GM21367 (cell line): ENCODE results near the gene SLC6A11.

Source experiments
- ATAC-seq: cut with Tn5 transposase; IDR thresholded peaks from one replicate; pipeline ENCODE4 v1.9.1; 2021; ENCODE audit not compliant: unreplicated experiment

SLC6A11 gene

DNA sequence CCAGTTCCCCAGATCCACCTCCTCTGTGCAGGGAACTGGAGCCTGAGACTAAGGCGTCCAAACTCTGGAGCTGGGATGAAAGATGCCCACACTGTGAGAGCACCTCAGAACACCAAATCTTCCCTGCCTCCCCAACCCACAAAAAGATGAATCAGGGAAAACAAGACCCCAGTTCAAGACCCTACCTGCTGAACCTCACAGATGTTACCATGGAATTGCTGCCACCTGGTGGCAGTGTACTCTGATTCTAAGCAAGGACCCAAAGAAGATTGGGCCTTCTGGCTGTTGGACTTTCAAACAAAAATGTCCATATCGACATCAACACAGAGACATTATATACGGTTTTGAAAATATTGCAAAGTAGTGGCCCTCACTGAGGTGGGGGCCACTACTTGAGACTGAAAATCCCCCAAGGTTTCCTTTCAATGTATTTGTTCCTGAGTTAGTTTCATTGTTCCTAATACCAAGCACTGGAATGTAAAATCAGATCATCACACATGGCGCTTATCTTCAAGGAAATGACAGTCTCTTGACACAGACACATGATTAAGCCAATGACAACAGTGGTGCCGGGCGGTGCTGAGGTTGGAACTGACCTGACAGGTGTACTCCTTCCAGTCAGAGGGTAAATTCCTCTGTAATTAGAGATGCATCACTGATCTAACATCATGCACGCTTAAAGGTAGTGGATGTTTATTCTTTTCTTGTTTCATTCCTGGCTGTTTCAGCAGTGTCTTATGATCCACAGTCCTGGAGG is 67.6 kb downstream of the SLC6A11 start:
- no peak for ATAC-seq

- no peak for ATAC-seq
Measured at GRCh38 chr3:10887015-10887414, 71.0 kb downstream of the SLC6A11 start.

- no peak for ATAC-seq
Measured at GRCh38 chr3:10888518-10889090, 72.6 kb downstream of the SLC6A11 start.

DNA sequence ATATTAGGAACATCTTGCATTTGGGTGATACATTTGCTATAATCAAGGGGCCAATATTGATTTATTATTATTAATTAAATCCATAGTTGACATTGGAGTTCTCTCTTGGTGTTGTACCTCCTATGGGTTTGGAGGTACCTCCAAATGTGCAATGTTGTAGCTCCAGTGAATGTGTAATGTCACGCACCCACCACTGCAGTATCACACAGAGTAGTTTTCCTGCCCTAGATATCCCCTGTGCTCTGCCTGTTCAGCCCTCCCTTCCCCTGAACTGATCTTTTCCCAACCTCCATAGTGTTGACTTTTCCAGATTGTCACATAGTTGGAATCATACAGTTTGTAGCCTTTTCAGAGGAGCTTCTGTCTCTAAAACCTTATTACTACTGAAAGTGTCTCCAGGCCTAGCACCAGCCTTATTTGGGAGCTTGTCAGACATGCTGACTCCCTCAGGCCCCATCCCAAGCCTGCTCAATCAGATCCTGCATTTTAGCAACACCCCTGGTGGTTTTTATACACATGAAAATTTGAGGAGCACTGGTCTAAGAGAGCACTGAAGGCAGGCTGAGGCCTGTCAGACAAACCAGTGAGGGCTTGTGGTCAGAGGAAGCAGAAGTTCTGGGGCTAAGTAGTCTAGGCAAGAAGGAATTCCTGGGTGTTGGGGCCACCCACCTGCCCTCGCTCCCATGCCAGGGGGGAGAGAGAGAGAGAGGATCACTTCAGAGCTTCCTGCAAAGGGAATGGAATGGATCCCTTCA is 73.4 kb downstream of the SLC6A11 start:
- ATAC-seq = no peak

DNA sequence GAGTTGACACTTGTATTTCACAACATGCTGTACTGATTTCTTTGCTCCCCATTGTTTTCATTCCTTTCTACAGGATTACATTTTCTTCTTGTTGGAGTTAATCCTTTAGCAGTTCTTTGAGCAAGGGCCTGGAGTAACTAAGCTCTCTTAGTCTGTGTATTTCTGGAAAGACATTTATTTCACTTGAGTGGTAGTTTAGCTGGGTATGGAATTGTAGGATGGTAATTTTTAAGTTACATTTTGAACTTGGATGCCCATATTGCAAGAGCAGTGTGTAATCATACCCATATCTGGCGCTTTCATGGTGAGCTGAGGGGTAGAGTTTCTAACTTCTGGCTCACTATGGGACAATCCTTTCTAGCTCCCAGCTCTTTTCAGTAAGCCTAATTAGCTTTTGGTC is 74.6 kb downstream of the SLC6A11 start:
- no peak for ATAC-seq

DNA sequence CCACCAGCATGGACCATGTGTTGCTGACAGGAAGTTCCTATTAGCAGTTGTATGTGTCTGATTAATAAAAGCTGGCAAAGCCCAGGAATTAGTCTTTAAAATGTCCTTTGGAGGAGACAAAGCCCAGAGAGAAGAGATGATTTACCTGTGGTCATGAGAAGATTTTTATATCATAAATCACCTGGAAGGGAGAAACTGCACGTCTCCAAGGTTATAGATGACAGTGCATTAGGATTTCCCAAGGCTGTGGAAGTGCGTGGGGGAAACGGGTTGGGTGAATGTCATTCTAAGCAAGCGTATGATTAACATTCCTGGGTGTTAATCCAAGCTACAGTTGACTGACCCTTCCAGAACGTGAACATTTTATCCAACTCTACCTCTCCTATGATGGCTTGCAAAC is 76.6 kb downstream of the SLC6A11 start:
- no peak for ATAC-seq

GRCh38 chr3:10901296-10901945 is 85.4 kb downstream of the SLC6A11 start:
- ATAC-seq = no peak

GRCh38 chr3:10907262-10907661 is 91.2 kb downstream of the SLC6A11 start:
- ATAC-seq = no peak

DNA sequence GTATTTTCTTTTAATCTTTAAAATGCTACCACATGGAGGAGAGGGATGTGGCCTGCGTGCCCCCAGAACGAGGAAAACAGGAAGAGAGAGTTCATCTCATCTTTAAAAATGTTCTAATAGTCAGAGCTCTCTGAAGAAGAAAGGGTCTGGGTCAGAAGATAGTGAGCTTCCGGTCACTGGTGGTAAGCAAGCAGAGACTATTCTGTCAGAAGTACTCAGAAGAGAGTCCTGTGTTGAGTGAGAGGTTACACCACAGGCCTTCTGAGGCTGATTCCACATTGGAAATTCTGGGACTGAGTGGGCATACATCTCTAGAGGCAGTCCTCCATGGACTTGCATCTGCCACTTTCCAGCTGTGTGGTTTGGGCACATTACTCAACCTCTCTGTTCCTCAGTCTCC is 94.3 kb downstream of the SLC6A11 start:
- no peak for ATAC-seq

- ATAC-seq = no peak
Measured at GRCh38 chr3:10911350-10912002, 95.4 kb downstream of the SLC6A11 start.

DNA sequence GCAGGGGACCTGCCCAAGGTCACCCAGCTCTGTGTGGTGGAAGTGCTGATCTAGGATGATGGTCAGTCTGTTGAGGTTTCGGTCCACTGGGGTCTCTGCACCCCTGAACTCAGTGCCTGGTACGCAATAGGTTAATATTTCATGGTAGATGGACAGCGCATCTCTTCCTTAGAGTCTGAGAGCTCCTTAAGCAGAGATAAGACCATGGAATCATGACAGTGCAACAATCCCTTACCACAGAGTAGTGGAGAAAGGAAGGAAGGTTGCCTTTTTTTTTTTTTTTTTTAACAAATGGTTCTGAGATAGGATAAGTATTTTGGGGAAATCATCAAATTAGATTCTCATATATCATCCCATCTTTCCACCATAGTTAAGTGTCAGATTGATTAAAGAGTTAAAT is 96.8 kb downstream of the SLC6A11 start:
- no peak for ATAC-seq

- no peak for ATAC-seq
Measured at GRCh38 chr3:10915376-10915775, 99.3 kb downstream of the SLC6A11 start.

DNA sequence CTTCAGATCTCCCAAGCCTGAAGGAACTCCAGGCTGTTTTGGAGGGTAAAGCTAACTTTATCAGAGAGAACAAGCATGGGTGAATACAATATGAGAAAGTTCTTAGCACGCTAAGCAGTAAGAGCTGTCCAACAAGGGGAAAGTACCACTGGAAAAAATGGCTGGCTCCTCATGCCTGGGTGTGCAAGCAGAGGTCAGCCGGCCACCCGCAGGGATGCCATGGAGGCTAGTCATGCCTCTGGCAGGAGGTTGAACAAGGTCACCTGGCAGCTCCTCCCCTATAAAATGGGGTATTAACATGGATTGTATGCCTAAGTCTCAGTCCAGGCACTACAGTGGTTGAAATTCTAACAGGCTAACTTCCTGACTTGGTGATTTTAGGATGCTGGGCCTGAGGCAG is 101.1 kb downstream of the SLC6A11 start:
- no peak for ATAC-seq

GRCh38 chr3:10918011-10918410 is 102.0 kb downstream of the SLC6A11 start:
- no peak for ATAC-seq

GRCh38 chr3:10919636-10920035 is 103.6 kb downstream of the SLC6A11 start:
- no peak for ATAC-seq

- no peak for ATAC-seq
Measured at GRCh38 chr3:10925436-10926255, 109.6 kb downstream of the SLC6A11 start.

- ATAC-seq = no peak
Measured at GRCh38 chr3:10926256-10926810, 110.3 kb downstream of the SLC6A11 start.

GRCh38 chr3:10926811-10927521 is 110.9 kb downstream of the SLC6A11 start:
- no peak for ATAC-seq

- no peak for ATAC-seq
Measured at GRCh38 chr3:10927551-10927950, 111.5 kb downstream of the SLC6A11 start.
